GM21786 (cell line): ENCODE measurements around the gene HMGN1.
"Not testable (repeated sequence)": the region's sequence is repeated elsewhere in the genome, so short reads cannot be mapped to it uniquely, and the experiment has no call there.

Source experiments
- ATAC-seq: cut with Tn5 transposase; IDR thresholded peaks from one replicate; pipeline ENCODE4 v1.9.1; 2021; ENCODE audit not compliant: unreplicated experiment

HMGN1 gene, protein sequence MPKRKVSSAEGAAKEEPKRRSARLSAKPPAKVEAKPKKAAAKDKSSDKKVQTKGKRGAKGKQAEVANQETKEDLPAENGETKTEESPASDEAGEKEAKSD

DNA sequence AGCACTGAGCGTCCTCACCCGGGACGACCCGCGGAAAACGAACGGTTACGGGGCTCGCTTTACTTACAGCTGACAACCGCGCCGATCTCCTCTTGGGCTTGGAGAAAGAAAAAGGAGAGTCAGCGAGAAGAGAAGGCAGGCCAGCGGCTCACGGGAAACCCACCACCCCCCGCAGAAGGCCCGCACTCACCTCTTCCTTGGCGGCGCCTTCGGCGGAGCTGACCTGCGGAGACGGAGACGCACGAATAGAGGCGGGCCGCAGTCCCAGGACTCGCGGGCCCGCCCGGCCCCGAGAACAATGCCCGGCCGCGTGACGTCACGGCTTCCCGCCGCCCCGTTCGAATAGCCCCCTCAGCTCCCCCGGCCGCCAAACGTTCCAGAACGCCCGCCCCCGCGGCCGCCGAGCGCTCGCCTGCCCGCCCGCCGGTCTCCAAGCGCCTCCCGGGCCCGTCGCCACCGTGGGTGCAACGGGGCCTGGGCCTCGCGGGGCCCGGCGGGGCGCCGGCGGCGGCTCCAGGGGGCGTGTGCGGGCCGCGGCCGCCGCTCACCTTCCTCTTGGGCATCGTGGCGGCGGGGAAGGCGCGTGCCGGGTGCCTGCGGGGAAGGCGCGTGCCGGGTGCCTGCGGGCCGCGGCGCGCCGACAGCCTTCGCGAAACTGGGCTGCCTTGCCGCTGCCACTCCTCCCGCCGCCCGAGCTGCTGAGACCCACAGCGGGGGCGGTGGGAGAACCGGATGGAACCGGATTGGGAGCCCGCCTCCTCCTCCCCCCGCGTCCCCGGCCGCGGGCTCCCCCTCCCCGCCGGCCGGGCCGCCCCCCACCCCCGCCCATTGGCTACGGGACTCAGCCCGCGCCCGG, at the start of gene HMGN1:
TSS of gene HMGN1 (minus strand) at position 734 of the 856 bp plus-strand sequence. CDS start at position 563, 171 bp downstream.
- peak; percentile 40 for ATAC-seq

- ATAC-seq, result no peak
Observed at GRCh38 chr21:39397646-39398385, 48.9 kb upstream of the HMGN1 start.

DNA sequence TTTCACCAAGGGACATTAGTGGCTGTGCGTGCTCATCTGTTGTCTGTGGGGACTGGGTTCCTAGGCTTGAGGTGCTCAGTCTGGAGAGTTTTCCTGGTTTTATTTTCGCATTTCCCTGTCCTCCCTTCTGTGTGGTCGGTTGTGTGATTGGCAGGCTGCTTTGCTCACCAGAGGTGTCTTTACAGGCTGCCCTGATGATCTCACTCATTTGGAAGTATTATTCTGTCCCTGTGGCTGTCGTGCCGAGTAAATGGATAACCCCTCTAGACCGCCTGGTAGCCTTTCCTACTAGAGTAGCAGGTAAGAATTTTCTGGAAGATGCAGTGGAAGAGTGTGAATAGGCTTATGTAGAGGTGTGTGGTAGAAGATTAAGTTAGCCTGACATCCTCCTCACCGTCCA, 44.1 kb upstream of the HMGN1 start:
- no peak for ATAC-seq

DNA sequence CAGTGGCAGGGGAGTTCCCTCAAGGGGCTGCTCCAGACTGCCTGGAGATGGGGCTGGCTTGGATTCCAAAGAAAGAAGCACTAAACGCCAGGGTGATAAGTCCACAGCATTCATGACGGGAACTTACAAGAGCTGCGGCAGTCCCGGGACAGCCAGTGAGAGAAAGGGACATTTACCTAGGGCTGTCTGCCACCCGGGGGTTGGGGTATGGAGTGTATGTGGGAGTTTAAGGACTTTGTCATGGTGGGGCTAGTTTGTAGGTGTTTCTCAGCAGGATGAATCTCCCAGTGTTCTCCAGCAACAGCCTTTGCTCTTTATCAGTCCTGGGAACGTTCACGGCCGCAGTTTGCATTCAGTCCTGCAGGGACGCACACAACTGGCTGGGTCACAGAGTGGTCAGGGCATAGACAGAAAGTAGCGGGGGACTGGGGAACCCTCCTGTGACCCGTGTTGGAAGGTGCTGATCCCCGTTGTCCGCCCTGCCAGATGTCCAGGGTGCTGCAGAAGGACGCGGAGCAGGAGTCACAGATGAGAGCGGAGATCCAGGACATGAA, 41.4 kb upstream of the HMGN1 start:
- ATAC-seq, result no peak

DNA sequence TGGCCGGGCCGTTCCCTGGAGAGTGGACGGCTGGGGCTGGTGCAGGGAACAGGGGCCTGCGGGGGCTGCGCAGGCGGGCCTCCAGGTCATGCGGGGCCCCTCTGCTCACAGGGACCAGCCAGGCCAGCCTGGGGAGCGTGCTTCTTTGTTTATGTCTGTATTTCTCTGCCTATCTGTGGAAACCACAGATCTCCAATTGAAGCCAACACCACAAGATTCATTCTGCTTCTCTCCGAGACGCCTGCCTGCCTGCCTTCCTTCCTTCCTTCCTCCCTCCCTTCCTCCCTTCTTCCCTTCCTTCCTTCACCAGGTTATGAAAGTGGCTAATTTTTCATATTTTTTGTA, 39.9 kb upstream of the HMGN1 start:
- ATAC-seq, result peak; percentile 10

- ATAC-seq, result peak; percentile 83
Observed at GRCh38 chr21:39388038-39388810, 39.3 kb upstream of the HMGN1 start.

DNA sequence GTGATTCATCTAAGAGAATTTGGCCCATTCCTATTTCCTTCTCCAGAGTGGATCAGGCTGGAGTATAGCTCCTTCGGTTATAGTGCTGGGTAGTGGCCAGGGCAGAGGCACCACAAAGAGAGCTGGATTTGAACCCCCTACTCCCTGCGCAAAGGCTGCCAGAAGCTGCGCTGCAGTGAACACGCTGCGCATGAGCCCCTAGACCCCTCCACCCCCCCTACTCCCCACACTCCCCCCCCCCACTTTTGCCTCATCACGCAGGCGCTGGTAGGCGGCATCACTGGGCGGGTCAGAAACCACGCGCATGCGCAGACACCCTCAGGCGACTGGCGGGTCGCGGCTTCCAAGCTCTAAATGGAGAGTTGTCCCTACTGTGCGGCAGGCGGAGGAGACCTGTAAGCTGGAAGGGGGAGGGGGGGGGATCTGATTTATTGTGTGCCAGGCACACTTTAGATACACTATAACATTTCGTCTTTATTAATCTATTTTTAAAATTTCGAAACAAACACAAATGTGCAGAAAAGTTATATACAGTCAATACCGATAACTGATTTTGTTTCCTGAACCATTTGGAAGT, 38.7 kb upstream of the HMGN1 start:
- ATAC-seq, result peak; percentile 42

- no peak for ATAC-seq
Observed at GRCh38 chr21:39386899-39387298, 38.0 kb upstream of the HMGN1 start.

- ATAC-seq, result no peak
Observed at GRCh38 chr21:39386194-39386593, 37.3 kb upstream of the HMGN1 start.

GRCh38 chr21:39385299-39386145, 36.6 kb upstream of the HMGN1 start:
- no peak for ATAC-seq

DNA sequence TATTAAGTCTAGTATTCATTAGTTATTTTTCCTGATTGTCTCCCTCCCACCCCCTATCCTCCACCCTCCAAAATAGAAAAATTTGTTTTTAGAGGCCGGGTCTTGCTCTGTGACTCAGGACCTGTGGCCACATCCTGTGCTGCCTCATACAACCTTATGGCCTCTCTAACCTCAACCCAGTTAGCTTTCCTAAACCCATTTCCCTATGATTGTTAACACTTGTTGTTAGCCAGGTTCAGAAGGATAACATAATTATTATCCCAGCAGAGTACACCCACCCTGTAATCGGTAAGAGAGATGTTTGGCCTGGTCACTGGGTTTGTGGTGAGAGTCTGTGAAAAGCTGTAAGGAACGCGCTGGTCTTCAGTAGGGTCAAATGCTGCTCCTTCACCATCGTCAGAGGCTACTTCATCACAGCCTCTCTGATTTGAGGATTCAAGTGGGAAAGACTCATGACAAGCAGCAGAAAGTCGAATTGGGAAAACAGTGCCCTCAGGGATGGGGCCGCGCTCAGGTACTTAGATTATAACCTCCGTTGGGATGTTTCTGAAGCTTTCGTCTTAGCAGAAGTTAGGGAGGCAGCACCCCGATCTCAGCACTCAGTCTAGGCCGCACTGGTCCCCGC, 35.9 kb upstream of the HMGN1 start:
- ATAC-seq, result no peak

DNA sequence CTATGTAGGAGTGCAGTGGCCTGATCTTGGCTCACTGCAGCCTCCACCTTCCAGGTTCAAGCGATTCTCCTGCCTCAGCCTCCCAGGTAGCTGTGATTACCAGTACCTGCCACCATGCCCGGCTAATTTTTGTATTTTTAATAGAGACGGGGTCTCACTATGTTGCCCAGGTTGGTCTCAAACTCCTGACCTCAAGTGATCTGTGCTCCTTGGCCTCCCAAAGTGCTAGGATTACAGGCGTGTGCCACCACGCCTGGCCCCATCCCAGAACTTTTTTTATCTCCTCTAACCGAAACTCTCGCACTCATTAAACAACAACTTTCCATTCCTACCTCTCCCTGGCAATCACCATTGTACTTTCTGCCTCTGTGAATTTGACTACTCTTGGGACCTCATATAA, 33.2 kb upstream of the HMGN1 start:
- not testable (repeated sequence) for ATAC-seq

DNA sequence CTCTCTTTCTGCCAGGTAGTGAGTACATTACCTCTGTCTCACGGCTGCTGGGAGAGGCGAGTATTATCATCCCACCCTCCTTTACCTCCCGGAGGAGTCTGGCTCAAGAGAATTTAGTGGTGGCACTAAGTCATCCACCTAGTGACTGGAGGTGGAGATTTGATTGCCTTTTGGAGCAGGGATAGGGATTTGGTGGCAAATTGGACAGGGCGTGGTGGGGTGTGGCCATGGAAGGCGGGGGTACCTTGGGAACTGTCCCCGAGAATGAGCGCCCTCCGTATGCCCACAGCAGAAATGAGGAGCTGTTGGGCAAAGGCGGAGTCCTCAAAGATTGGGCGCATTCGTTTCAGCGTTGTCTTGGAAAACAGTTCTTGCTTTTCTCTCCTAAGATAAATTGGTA, 32.1 kb upstream of the HMGN1 start:
- no peak for ATAC-seq

- ATAC-seq, result peak; percentile 93
Observed at GRCh38 chr21:39379986-39380891, 31.4 kb upstream of the HMGN1 start.

DNA sequence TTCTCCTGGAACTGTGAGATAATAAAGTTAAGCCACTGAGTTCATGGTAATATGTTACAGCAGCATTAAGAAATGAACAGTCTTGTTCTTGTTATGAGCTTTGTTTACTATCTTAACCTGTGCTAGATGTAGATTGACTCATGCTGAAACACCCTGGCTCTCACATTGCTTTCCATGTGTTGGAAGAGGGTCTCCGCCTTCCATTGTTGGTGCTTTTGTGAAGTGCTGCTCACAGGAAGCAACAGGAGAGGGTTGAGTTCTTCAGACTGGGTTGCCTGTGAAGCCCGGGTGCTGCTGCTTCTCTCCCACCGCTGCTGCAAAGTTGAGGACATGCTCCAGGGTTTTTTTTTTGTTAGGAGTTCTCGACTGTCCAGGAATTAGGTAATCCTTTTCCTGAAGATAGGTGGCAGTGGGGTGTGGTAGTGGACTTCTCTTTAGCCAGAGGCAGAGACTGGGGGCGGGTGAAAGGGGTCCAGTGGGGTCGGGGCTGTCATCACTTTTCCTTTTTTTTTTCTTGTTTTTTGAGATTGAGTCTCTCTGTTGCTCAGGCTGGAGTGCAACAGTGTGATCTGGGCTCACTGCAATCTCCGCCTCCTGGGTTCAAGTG, 28.7 kb upstream of the HMGN1 start:
- no peak for ATAC-seq

GRCh38 chr21:39375446-39375845, 26.6 kb upstream of the HMGN1 start:
- no peak for ATAC-seq

DNA sequence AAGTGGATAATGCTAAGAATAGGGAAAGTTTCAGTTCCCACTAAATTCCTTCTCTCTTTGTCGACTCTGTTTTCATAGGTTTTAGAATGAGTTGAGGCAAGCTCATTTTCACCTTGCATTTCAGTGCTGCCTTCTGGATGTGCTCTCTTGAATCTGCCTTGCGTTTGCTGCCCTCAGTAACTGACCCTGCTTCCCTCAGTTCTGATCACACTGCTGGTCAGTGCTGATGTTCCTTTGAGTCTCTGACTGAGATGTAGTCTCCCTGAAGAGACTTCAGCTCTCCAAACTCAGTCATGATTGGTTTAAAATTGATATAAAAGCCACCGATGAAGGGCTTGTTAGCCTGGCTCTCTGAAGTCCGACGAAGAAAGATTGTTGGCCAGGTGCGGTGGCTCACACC, 25.2 kb upstream of the HMGN1 start:
- ATAC-seq, result no peak

GRCh38 chr21:39373634-39374033, 24.7 kb upstream of the HMGN1 start:
- ATAC-seq, result peak; percentile 75
